NCI-H1930 (cell line): ENCODE data around the gene FBXW7.
A peak's percentile ranks its signal among the peaks of the same experiment; 100 is the strongest.

Source experiments
- DNase-seq, 2 experiments: peaks; one replicate each; lab custom pipeline; 2025; lab: John Stamatoyannopoulos, UW

The FBXW7 gene

DNA sequence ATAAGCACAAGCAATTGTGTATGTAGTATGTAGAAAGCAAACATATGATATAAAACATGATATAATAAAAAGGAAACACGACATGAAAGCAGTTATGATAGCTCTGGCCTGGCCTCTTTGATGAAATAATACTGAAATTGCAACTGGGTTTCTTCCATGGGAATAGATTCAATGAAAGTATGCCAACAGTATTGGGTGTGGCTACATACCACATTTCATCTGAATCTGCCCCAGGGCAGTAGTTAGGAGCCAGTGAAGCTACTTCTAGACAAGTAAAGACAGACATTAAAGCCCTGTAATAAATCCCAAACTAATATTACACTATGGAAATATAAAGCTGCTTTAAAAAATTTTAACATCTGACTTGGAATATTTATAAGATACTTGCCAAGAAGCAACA lies 207.3 kb downstream of the FBXW7 start:
- DNase-seq = no peak

DNA sequence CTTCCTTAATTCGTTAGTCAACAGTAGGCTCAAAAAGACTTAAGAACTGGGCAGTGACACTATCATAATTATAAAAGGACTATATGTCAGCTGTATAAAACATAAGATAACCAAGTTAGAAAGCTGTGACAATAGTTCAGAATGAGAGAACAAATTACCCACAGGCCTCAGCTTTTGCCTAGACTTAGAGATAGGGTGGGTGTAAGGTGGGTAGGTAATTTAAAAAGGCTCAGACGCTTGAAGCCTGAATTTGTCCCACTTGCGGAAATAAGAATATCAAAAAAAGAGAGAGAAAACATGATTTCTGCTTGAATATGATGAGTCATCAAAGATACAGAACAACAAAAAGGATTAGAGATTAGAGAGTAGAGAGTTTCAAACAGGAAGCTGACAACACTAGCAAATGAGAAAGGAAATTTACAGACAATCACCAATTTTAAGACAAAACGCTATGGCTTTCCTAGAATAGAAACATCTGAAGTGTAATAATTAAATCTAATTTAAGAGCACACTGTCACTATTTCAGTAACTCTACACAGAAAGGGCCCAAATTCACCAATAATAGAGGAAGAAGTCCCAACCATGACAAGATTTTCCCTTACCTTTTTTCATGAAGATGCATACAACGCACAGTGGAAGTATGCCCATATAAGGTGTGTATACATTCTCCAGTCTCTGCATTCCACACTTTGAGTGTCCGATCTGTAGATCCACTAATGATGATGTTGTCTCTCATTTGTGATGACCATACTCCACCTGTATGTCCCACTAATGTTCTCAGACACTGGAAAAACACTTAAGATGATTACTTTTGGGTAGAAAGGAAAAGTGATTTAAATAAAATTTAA lies 208.1 kb downstream of the FBXW7 start:
- DNase-seq = no peak

DNA sequence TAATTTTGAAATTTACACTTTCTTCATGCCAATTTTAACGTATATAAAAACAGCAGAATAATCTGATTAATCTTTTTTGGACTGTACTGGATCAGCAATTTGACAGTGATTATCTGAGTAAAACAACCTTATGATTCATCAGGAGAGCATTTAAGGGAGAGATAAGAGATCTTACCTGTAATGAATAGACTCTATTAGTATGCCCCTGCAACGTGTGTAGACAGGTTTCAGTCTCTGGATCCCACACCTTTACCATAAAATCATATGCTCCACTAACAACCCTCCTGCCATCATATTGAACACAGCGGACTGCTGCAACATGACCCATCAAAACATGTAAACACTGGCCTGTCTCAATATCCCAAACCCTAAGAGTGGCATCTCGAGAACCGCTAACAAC lies 210.1 kb downstream of the FBXW7 start:
- no peak for DNase-seq

DNA sequence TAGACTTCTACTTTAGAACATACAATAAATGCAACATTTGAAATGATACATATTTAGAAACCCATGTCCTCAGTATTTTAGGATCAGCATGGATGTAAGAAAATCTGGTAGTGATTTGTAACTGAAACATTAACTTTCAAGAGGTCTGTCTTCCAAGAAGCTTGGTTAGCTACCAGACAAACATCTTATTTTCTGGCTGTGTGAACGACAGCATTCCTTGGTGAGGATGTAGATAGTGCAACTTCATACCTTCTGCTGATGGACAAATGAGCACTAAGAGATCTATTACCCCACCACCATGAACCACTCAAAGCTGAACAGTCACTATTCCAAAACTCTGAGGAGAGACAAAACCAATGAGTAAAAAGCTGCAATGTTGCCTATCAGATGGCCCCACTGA lies 212.7 kb downstream of the FBXW7 start:
- no peak for DNase-seq

DNA sequence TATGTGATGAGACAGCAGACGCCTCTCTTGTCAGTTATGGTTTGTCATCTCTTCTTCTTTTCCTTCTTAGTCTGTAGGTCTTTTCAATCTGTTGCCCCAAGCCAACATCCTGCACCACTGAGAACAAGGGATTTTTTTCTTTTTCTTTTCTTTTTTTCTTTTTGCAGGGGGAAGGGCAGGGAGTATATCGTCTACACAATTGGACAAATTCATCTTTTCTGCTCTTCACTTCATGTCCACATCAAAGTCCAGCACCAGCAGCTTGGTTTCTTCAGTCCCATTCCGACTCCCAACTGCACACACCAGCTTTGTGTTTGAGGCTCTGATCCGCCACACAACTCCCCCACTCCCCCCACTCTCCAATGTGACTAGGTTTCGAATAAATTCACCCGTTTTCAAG lies 213.2 kb downstream of the FBXW7 start:
- DNase-seq = no peak

DNA sequence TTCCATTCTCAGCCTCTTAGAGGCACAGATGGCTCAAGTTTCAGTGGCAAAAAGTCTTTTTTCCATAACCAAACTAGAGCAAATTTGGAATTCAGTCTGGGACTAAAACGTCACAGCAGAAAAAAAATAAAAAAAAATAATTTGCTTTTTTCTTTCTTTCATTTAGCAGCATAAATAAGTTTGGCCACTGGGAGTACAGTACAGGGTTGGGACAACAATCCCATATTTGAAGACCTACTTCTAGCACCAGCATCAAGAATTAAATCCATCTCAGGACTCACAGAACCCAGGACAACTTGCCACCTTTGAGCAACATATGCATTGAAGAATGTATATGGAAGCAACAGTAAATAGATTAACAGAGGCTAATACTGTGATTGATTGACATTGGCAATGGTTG lies 214.0 kb downstream of the FBXW7 start:
- no peak for DNase-seq

DNA sequence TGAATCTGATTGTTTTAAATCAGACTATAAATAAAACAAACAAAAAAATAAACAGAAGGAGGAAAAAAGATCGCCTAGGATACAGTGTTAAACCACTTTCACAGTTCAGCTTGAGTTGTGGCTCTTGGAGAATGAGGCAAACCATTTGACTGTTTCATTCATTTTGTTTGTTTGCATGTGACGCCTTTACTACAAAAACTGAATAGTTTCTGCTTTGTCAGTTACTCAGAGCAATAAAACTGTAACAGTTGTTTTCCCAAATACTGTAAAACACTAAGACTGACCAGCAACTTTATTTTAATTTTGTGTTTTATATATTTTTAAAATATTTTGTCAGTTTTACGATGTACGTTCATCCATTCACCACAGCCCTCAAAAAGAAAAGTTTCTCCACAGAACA lies 214.5 kb downstream of the FBXW7 start:
- no peak for DNase-seq

DNA sequence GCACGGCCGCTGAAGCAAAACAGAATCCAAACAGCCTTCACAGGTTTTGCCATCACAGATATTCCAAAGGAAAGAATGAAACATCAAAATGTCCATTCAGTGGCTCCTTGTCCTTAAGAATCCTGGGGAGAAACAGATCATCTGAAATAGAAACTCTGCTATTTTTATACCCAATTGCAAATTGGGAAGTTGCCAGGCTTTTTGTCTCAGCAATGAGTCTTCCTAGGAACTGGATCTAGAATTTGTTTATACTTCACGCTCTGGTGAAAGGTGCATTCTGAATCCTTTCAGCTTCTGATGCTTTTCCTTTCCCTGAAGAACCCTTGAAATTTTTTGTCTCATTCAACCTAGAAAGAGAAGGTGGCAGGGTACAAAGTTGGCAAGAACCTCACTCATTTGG lies 218.9 kb downstream of the FBXW7 start:
- no peak for DNase-seq

DNA sequence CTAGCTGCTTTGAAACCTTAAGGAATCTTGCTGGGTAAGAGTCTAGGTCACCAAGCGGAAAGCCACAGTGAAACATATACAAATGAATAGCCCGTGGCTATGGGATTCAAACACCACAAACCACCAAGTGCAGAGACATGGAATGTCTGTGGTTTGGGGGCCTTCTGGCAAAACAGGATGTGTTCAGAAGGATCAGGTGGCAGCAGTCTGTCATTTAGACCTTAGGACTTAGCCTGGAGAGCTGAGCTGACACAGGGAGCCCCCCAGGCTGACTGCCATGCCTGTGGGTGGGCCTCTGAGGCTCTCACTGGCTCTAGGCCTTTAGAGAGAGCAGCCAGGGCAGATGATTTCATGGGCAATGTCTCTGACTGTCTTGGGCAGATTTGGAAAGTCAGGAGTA lies 225.6 kb downstream of the FBXW7 start:
- DNase-seq = no peak

DNA sequence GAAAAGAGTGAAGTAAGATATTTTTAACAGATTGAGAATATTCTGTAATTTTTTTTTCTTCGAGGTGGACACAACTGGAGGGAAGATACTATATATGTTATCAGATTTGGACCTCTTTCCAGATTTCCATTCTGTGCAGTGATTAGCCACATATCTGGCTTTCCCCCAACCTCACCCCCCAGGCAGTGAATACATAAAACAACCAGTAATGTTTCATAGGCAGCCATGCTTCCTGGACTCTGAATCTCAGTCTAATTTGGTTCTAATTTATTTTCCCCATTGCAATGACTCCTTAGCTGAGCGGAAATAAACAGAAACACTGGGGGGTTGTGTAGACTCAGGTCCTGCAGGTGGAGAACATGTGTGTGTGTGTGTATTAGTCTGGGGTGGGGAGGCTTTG lies 226.5 kb downstream of the FBXW7 start:
- peak in 1 of 2 experiments; percentile 61 for DNase-seq

DNA sequence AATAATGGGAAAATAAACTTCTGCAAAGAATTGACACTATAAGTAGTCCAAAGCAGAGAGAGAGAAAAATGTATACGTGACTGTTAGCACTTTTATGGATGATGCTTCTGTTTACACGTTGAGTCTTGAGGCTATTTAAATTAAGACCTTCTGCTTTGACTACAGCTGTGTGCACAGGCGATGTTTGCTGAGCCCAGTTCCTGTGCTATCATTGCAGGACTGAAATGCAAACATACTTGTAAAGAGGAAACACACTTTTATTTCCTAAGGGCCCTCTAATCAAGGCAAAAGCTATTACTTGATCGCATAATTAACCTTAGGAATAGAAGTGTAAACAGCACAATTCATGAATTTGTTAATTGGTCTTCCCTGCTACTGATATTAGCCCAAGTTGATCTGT lies 226.9 kb downstream of the FBXW7 start:
- peak; percentile 62 to 85 for DNase-seq

DNA sequence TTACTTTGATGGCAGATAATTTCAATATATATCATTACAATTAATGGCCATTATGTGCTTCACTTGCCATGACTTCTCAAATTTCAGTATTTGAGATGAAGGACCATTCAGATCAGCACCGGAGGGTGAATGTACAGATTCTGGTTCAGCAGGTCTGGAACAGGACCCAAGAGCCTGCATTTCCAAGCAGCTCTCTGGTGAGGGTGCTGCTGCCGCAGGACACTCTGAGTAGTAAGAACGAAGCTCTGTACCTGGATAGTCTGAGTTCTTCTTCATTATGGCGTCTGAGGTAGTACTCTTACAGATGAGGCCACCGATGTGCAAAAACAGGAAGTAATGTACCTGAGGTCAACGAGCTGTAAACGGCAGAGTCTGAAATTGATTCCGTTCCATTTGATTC lies 228.2 kb downstream of the FBXW7 start:
- DNase-seq = peak in 1 of 2 experiments; percentile 12

DNA sequence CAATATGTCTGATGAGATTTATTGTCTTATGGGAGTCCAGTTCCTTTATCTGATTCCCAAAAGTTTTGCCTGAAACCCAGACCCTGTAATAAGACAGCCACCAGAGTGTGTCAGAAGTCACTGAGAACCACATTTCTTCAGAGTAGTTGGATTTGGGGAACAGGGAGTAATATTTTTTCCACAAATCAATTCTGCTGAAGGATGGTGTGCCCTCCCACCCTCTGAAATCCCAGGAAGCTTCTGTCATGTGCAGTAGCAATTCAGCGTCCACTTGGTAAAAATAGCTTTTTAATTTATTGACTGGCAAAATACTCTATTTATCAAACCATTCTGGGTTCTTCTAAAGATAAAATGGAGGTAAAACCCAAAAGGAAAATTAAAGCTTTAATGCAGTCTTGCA lies 229.4 kb downstream of the FBXW7 start:
- DNase-seq = no peak

DNA sequence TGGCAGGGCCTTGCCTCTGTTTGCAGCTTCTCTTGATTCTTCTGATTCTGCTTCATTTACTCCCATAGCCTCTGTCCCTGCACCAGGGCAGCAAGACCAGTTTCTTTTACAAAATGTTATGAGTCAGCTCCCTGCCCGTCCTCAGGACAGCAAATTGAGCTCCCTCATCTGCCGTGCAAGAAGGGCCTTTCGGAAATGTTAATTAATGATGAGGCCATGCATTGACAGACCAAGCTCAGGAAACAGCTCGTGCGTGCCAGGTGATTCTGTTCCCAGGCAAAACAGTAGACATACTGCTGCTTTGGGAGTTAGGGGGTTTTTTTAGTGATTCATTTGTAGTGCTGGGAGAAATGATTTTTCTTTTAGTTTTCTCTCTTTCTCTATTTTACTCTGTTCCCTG lies 231.7 kb downstream of the FBXW7 start:
- no peak for DNase-seq

DNA sequence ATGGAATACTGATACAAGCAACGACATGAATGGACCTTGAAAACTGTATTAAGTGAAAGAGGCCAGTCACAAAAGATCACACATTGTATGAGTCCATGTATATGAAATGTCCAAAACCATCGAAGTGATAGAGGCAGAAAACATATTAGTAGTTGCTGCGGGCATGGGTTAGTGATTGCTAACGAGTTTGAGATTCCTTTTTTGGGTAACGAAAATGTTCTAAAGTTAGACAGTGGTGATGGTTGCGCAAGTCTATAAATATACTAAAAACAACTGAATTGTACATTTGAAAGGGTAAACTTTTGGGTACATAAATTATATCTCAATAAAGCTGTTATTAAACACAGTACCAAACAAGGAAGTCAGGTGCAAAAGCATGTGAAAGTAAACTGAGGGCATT lies 234.5 kb downstream of the FBXW7 start:
- DNase-seq = no peak

DNA sequence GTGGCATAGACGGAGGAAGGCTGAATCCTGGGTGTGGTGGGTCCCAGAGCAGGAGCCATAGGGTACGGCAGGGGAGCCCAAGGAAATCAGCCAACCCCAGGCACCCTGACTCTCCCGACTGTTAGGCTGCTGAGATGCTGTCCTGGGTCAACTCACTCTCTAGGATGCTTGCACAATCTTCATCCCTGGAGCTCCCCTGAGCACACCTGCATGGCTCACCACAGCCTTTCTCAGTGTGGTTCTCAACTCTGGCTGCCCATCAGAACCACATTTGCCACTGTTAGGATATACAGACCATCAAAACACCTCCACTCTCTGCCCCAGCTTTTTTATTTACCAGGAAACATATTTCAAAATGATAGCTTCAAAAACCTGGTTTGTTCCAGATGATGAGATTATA lies 236.3 kb downstream of the FBXW7 start:
- DNase-seq = no peak

DNA sequence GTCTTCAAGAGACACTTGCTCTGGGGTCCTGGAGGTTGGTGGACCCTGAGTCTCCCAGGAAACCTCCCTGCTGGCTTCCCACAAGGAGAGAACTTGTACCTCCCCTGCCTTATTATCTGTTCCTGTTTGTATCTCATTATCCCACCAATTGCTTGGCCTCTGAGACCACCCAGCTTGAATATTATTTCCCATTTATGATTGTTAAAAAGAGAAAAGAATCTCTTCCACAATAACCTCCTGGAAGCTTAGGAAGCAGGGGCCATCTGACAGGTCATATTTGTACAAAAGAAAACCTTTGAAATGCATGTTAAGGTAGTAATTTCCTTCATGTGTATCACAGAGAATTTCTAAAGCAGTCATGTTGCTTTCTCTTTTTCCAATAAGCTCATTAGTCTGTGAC lies 239.5 kb downstream of the FBXW7 start:
- no peak for DNase-seq

DNA sequence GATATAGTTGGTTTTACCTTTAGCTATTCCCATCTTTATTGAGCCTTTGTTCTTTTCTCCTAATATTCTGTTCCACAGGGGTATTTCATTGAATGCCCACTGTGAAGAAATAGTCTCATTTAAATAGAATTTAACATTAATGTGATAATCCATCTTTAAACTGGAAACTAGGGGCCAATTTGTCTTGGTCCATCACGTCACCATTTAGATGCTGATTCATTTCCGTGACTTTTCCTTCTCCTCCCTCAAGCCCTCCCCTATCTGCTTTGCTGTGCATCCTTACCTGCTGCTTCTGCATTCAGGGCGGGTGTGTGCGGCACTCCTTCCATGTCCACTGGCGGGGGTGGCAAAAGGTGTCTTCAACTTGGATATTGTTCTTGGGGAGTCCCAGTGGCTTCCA lies 241.1 kb downstream of the FBXW7 start:
- DNase-seq = no peak

DNA sequence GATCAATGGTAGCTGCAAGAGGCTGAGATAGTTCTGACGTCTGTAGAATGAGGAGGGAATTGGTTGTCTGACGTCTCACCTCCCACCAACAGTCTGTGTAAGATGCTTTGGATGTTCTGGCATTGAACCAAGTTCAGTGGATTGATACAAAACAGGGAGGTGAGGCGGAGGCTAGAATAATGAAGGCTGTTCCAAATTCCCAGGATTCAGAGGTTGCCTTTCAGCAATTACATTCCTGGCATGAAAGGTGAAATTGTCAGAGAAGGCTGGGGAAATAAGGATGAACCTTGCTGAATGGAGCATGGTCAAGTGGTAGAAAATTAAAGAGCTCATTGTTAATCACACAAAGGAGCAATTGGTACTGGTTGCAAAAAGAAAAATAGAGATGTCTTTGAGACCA lies 241.6 kb downstream of the FBXW7 start:
- DNase-seq = no peak

DNA sequence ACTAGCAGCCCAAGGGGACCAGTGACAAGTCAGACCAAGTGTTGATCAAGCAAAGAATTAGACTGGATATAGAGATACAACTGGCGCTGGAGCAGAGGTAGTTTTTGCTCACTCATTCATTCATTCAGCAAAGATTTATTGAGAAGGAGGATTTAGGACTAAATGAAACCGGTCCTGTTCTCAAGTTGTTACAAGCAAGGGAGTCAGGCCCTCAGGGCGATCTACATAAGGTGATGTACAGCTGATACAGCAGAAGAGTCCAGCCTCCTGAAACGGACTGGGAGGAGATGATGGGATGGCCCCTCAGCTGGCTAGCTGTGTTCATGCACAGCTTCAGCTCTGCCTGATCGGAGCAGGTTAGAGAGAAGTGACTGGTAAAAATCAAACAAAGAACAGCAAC lies 242.4 kb downstream of the FBXW7 start:
- no peak for DNase-seq

DNA sequence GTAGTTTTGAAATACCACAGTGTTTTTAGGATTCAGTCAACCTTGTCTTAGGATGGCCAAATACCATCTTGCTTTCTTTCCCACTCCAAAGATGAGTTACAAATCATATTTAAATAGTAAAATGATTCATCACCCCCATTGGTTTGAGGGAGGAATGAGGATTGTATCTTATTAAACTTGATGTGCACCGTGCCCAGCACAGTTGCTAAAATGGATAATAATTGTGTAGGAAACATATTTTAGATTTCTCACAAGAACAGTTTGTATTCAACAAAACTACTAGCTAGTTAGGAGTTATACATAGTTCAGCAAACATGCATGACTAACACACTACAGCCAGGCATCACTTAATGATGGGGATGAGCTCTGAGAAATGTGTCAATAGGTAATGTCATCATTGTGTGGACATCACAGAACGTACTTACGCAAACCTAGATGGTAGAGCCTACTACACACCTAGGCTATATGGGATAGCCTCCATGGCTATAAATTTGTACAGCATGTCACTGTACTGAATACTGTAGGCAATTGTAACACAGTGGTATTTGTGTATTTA lies 245.4 kb downstream of the FBXW7 start:
- no peak for DNase-seq

DNA sequence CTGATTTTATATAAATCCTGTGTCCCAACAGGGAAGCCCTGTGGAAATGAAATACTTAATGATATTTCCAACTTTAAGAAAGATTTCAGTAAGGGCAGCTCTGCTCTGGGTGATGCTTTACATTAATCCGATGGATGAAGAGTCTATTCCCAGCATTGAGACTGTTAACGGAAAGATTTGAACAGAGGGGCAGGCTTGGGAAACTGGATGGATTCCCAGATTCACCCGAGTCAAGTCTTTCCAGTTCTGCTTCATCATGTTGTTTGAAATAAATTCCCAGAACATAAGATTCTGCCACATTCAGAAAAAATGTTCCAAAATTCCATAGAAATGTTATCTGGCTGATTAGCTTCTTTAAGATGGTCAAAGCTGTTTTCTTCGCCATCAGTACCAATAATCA lies 246.0 kb downstream of the FBXW7 start:
- no peak for DNase-seq

DNA sequence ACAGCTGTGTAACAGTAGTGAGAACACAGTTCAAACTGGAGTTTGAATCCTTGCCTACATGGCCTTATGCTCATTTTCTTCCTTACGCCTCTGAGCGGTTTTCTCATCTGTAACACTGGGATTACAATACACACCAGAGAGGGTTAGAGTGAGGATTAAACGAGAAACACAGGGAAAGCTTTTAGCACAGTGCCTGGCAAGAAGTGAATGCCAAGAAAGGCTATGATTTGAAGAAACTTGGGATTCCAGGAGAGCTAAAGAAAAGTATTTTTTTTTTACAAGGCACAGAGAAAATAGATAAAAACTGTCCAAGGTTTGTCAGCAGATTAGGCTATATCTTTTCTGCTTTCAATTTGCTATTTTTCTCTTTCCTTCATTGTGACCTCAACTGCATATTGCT lies 246.4 kb downstream of the FBXW7 start:
- no peak for DNase-seq
